Measurements from ENCODE around the gene MTCL3.

MTCL3 gene

GRCh38 chr6:127446356-127446755 is 72.8 kb downstream of the MTCL3 start:
- no peaks in the 10 kb centered on the region for H3K9me3 Mint-ChIP-seq
- POLR2A ChIA-PET: no interaction called here

DNA sequence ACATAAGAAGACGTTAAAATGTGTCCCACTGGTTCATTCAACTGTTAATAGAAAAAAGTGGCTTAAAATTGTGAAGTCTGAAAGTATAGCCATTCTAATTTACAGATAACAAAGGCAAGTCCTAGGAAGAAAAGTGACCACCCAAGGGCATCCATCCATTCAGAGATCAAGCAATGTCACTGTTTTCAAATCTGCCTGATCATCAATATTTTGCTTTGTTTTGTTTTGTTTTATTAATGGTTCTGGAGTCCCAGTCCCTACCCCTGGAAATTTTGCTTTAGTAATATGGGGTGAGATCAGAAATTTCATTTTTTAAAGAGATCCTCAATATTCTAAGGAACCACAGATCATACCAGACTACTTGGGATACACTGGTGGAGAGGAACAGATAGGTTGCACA is 77.3 kb downstream of the MTCL3 start:
- DNase-seq (ENCODE audit: low spot score) (no peak), ATAC-seq (no peak)
- Mint-ChIP-seq H3K9me3 (no peaks in the 10 kb centered on the region), H3K27ac (no peak overlapping the region), H3K4me1 (no peaks in the 10 kb centered on the region), H3K4me3 (no peak overlapping the region), H3K27me3 (ENCODE audit: low read depth) (no peaks in the 10 kb centered on the region), H3K36me3 (peaks cover 6% of the 10 kb centered on the region)
- CTCF ChIA-PET: no interaction called here
- TF ChIP-seq USF2 (CRISPR knock-in tag; IDR thresholded peaks at IDR 0.05) (no peak), ATF6 (CRISPR knock-in tag; IDR thresholded peaks at IDR 0.05) (no peak), SMAD4 (CRISPR knock-in tag; IDR thresholded peaks at IDR 0.05) (no peak), ZMAT4 (CRISPR knock-in tag; IDR thresholded peaks at IDR 0.05) (no peak), RELA (CRISPR knock-in tag; IDR thresholded peaks at IDR 0.05; ENCODE audit: borderline replicate concordance) (no peak), KAT7 (CRISPR knock-in tag; IDR thresholded peaks at IDR 0.05; ENCODE audit: borderline replicate concordance) (no peak), TCF7 (CRISPR knock-in tag; IDR thresholded peaks at IDR 0.05; ENCODE audit: low read depth) (no peak), GTF2I (CRISPR knock-in tag; conservative IDR thresholded peaks at IDR 0.05) (no peak), SMAD3 (CRISPR knock-in tag; IDR thresholded peaks at IDR 0.05; ENCODE audit: borderline replicate concordance) (no peak)
- POLR2A ChIA-PET: no interaction called here

More at GRCh38 chr6:127446356-127446755, 72.8 kb downstream of the MTCL3 start:
- DNase-seq (ENCODE audit: low spot score) (no peak), ATAC-seq (no peak)
- Mint-ChIP-seq H3K27ac (no peak overlapping the region), H3K4me1 (peaks cover 7% of the 10 kb centered on the region), H3K36me3 (peaks cover 29% of the 10 kb centered on the region), H3K4me3 (no peak overlapping the region), H3K27me3 (ENCODE audit: low read depth) (no peaks in the 10 kb centered on the region)
- TF ChIP-seq HMGXB4 (CRISPR knock-in tag; IDR thresholded peaks at IDR 0.05): no peak
- TF ChIP-seq ZNF317 (CRISPR knock-in tag; IDR thresholded peaks at IDR 0.05; ENCODE audit: borderline replicate concordance, low read depth): no peak
- TF ChIP-seq CBFB (CRISPR knock-in tag; IDR thresholded peaks at IDR 0.05; ENCODE audit: low read depth): no peak
- no peak for TF ChIP-seq ZNF671 (CRISPR knock-in tag; IDR thresholded peaks at IDR 0.05)
- no peak for TF ChIP-seq NFE2L1 (CRISPR knock-in tag; IDR thresholded peaks at IDR 0.05)
- TF ChIP-seq CREB1 (CRISPR knock-in tag; IDR thresholded peaks at IDR 0.05): no peak
- no peak for TF ChIP-seq TCF7 (CRISPR knock-in tag; IDR thresholded peaks at IDR 0.05; ENCODE audit: low read depth)
- TF ChIP-seq NR1H2 (CRISPR knock-in tag; IDR thresholded peaks at IDR 0.05): no peak
- no peak for TF ChIP-seq KAT7 (CRISPR knock-in tag; IDR thresholded peaks at IDR 0.05; ENCODE audit: borderline replicate concordance)
- TF ChIP-seq, protein P1, sequence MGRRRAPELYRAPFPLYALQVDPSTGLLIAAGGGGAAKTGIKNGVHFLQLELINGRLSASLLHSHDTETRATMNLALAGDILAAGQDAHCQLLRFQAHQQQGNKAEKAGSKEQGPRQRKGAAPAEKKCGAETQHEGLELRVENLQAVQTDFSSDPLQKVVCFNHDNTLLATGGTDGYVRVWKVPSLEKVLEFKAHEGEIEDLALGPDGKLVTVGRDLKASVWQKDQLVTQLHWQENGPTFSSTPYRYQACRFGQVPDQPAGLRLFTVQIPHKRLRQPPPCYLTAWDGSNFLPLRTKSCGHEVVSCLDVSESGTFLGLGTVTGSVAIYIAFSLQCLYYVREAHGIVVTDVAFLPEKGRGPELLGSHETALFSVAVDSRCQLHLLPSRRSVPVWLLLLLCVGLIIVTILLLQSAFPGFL (CRISPR knock-in tag; IDR thresholded peaks at IDR 0.05; ENCODE audit: borderline replicate concordance): no peak
- TF ChIP-seq ZMAT4 (CRISPR knock-in tag; IDR thresholded peaks at IDR 0.05): no peak
- no peak for TF ChIP-seq TEAD1 (CRISPR knock-in tag; IDR thresholded peaks at IDR 0.05)
- TF ChIP-seq CREM (CRISPR knock-in tag; IDR thresholded peaks at IDR 0.05): no peak
- TF ChIP-seq TEAD4 (CRISPR knock-in tag; IDR thresholded peaks at IDR 0.05): no peak
- TF ChIP-seq ZNF138 (CRISPR knock-in tag; conservative IDR thresholded peaks at IDR 0.05): no peak
- CTCF ChIA-PET: no interaction called here
